HG03135 (cell line): ENCODE measurements around the gene INSM1.

Experiments used
- ATAC-seq: cut with Tn5 transposase; IDR thresholded peaks from one replicate; pipeline ENCODE4 v1.9.1; 2021; ENCODE audit warnings: mild to moderate bottlenecking, moderate library complexity; ENCODE audit not compliant: unreplicated experiment

Gene INSM1

DNA sequence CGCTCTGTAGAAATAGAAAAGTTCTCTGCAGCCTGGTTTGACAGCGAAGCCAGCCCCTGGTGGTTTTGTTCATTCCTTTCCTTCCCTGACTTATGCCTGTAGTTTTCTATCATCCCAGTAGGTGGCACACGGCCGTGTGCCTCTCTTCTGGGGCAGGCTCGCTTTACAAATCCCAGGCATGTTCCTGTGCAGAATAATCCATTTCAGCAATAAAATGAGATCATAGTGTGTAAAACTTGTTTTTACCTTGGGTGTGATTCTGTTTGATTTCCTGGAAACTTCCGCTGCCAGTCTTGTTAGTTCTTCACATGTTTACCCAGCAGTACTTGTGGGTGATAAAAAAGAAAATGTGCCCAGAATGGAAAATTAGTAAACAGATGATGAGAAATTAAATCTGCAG lies 7.4 kb upstream of the INSM1 start:
- ATAC-seq = no peak

DNA sequence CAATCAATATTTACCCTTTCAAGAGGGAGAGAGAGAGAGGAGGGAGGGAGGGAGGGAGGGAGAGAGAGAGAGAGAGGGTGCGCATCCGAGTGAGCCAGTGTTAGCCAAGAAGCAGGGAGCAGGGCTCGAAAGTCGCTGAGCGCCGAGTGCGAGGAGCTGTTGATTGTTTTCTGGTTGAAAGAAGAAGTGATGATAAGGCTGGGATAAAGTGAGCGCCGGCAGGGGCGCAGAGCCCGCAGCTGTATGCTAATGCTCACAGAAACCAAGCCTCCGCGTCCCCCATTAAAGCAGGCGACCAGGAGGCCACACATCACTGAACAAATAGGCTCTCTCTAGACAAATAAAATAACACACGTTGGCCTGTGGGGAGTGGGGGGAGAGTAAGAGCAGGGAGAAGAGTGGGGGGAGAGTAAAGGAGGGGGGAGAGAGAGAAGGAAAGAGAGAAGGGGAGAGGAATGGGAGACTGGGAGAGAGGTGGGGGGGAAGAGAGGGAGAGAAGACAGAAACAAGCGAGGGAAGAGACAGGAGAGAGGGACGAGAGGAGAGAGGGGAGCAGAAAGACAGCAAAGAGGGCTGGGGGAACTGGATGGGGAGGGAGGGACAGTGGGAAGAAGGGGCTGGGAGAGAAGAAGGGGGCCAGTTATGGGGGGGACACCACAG lies 5.0 kb upstream of the INSM1 start:
- ATAC-seq = no peak

DNA sequence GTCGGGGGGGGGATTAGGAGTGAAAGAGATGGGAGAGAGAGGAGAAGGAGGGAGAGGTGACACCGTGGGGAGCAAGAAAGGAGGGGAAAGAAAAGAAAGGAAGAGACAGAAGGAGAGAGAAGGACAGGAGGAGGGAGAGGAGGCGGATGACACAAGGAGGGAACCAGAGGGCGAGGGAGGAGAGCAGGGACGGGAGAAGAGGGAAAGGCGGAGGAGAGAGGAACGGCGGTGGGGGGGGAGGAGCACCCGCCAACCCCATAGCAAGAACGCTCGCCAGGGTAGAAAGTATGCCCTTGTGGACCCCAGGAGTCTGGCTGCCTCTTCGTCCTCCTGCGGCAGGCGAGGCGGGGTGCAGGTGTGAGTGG lies 4.5 kb upstream of the INSM1 start:
- no peak for ATAC-seq

DNA sequence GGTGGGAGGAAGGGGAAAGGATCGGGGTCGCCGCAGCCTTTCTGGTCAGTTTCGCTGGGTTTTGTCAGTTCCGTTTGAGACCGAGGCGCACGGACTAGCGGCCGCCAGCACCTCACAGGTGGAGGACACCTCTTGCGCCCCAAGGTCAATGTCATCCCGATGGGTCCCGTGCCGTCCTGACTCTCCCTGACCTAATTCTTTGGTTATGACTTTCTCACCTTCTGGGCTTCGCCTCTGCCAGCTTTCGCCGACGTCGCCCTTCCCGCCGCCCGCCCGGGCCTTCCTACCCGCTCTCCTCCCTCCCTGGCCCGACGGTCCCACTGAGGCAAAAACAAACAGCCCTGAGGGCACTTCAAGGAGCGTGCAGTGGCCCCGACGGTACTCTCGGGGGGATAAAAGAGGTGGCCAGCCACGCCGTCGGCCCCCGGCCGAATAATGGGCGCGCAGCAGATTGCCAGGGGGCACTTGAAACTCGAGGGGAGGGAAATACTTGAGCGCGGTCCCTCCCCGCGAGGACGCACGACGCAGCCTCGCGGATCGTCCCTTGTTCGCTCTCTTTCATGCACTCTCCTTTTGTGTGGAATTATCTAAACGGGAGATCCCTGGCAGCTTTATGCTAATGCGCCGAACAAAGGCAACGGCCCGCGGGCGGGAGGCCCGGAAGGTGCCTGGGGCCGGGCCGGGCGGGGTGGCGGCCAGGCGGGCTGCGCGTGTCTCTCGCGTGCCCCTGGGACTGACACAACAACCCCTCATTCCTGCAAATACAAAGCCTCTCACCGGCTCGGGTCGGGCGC lies 3.9 kb upstream of the INSM1 start:
- no peak for ATAC-seq

DNA sequence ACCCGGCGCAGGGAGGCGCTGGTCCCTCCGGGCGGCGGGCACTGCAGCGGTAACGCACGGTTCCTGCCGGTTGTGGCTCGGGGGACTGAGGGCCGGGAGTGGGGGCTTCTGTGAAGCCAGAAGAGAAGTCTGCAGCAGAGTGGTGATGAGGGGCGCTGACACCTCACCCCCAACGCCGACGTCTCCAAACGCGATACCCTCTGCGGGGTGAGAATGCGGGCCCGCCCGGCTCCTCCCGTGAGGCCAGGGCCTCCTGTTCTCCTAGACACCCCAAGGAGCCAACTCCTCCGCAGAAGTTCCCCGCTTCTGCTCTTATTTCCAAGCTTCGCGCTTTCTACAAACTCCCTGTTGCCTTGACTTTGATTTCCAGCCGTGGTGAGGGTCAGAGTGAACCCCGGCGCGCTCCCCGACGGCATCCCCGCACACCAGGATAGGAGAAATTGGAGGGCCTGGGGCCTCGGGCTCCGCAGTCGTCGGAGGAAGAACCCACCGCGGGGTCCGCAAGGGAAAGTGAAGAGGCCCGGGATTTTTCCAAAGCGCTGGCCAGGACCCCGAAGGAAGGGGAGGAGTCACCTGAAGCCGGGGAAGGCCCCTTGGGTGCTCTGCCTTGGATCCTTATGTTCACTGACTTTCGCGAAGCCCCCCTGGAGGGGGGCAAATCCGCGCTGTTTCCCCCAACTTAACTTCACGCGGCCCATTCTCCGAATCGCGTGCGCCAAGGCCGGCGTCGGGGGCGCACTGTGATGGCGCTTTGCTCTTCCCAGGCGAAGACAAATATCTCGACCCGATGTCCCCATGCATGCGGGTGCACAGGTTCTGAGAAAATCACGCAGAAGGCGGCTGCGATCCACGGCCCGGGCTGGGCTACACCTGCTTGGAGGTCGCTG lies 3.1 kb upstream of the INSM1 start:
- no peak for ATAC-seq

DNA sequence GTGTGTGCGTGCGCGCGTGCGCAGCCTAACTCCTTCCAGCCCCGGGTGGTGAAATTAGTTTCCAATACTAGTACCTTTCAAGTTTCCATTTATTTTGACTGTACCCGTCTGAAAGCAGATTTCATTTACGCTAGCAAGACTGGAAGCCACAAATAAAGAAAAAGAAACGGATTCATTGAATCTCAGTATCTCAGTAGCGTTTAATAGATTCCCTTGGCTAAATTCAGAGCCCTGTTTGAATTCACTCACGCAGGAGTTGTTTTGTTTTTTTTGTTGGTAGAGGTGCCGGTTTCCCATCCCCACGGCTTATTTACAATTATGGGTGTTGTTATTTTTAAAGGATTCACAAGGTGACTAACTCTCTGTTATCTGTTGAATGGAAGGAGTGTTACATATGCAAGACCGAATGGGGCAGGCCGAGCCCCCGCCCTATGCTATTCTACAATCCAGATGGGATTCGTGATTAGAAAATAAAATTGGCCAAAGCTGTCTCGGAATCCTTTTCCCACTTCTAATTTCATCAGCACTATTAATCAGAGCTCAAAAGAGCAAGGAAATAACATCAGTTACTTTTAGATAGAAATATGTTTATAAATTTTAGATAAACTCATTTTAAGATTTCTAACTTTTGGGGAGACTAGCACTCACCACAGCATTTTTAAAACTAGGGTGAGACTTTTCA lies 2.3 kb upstream of the INSM1 start:
- no peak for ATAC-seq

DNA sequence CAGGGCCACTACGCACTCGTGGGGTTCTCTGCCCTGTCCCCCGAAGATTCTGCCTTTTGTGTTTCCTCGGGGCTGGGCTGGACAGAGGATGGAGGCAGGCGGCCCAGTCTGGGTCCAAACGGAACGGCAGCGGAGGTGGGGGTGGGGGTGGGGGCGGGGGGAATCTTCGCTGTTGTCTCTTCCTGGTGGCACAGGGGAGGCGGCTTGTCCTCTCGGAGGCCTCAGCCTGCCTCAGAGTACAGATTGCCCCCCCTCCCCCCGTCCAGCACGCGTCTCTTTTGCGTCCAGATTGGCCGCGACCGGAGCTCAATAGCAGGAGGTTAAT lies 1.4 kb upstream of the INSM1 start:
- no peak for ATAC-seq

DNA sequence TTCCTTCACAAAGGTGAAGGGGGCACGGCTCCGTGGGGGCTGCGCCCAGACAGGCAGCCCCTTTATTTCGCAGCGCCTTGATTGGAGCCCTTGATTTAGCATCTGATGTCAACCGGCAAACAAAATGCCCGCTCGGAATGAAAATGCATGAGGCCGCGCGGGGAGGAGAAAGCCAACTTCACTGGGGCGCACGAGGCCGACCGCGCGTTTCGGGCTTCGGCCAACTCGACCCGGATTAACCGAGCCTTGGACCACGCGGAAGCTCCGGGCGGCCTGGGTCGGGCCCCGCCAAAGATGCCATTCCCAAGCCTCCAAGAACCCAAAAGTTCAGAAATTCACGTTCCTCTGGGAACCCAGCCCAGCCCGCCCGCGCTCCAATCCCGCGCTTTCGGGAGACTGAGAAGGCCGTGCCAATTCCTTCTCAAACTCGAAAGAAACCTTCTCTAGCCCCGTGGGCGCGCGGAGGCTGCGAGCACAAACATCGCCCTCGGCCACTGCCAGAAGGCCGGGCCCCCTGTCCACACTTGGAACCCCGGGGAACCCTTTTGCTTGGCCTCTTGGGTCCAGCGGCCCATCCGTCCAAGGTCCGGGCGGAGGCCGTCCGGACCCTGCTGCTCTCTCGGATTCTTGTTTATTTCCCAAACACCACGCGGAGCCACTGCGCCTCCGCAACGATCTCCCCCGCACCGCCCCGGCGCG lies 879 bp upstream of the INSM1 start:
- ATAC-seq = no peak

DNA sequence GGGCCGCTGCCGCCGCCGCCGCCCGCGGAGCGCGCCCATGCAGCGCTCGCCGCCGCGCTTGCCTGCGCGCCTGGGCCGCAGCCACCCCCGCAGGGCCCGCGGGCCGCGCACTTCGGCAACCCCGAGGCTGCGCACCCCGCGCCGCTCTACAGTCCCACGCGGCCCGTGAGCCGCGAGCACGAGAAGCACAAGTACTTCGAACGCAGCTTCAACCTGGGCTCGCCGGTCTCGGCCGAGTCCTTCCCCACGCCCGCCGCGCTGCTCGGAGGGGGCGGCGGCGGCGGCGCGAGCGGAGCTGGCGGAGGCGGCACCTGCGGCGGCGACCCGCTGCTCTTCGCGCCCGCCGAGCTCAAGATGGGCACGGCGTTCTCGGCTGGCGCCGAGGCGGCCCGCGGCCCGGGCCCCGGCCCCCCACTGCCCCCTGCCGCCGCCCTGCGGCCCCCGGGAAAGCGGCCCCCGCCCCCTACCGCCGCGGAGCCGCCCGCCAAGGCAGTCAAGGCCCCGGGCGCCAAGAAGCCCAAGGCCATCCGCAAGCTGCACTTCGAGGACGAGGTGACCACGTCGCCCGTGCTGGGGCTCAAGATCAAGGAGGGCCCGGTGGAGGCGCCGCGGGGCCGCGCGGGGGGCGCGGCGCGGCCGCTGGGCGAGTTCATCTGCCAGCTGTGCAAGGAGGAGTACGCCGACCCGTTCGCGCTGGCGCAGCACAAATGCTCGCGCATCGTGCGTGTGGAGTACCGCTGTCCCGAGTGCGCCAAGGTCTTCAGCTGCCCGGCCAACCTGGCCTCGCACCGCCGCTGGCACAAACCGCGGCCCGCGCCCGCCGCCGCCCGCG lies 730 bp downstream of the INSM1 start:
- ATAC-seq = no peak

DNA sequence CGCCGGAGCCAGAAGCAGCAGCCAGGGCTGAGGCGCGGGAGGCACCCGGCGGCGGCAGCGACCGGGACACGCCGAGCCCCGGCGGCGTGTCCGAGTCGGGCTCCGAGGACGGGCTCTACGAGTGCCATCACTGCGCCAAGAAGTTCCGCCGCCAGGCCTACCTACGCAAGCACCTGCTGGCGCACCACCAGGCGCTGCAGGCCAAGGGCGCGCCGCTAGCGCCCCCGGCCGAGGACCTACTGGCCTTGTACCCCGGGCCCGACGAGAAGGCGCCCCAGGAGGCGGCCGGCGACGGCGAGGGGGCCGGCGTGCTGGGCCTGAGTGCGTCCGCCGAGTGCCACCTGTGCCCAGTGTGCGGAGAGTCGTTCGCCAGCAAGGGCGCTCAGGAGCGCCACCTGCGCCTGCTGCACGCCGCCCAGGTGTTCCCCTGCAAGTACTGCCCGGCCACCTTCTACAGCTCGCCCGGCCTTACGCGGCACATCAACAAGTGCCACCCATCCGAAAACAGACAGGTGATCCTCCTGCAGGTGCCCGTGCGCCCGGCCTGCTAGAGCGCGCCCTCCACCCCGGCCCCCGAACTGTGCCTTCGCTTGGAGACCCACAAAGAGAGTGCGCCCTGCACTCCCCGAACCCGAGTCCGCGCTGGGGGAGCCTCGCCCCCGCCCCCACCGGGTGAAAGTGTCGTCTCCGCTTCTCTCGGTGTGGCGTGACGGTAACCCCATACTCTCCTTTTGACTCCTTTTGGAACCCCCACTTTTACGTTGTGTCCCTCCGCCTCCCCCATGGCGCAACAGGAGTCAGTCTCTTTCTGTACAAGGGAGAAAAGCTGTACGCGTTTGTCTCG lies 1.6 kb downstream of the INSM1 start:
- ATAC-seq = no peak

DNA sequence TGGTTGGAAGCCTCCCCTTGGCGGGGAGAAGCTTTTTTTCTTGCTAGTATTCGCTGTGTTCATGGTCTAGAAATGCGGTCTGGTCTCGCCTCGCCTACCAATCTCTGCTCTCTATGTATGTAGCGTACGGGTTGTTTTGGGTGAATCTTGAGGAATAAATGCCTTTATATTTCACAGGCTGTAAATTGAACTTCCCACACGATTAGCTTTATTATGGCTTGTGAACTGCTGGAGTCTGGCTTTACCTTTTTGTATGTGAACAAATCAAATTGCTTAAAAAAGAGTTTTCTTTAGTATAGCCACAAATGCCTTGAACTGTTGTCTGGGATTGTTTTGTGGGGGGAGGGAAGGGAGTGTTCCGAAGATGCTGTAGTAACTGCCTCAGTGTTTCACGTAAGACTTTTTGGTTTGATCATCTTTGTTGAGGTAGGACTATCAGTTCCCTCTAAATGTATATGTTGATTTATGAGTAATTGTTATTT lies 2.2 kb downstream of the INSM1 start:
- ATAC-seq = no peak

DNA sequence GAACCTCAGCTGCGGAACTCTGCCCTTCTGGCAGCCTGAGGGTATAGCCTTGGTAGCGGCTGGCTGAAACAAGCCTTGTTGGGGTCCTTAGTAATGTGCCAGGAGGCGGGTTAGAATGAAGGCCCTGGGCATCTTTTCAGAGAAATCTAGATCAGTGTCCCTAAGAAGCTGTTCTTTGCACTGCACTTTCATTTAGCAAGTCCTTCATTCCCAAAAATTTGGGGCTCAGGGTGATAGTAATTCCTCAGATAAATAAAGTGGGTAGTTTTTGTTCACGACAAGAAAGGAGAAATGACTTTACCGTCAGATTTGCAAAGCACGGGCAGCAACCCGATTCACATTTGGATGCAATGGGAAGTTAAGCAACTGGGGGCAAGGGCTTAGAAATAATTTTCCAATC lies 3.2 kb downstream of the INSM1 start:
- ATAC-seq = no peak

DNA sequence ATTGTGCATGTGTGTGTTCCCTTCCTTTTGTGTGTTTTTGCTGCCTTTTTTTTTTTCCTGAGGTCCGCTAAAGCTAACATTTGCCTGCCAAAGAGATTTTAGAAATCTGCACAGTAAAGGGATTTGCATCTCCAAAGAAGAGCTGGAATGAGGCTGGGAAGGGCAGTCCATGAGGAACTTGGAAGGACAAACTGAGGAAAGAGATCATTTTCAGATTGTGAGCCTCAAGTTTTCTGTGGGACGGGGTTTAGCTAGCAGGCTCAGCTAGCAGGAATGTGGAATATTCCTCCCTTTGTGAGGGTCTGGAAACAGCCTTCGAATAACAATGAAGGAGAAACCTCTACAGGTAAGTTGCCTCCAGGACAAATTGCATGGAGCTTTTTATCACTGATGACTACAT lies 3.8 kb downstream of the INSM1 start:
- no peak for ATAC-seq

DNA sequence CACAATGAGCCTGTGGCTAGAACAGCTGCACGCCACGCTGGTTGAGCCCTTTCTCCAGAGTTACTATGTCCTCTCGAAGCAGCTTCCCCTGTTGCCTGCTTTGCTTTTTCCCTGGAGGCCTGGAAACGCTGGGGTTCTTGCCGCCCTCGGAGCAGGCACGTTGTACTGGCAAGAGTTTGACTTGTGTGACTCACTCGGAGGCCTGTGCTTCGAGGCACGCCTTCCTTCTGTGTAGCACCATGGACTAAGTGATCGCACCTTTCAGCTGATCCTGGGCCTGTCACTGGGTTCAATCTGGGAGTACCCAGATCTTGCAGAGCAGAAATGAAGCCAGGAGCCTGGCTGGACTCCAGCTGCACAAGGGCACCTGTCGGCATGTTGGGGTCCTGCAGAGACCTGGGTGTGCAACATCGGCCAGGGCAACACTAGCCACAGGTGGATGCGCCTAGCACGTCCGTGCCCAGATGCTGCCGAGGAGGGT lies 5.2 kb downstream of the INSM1 start:
- ATAC-seq = no peak

DNA sequence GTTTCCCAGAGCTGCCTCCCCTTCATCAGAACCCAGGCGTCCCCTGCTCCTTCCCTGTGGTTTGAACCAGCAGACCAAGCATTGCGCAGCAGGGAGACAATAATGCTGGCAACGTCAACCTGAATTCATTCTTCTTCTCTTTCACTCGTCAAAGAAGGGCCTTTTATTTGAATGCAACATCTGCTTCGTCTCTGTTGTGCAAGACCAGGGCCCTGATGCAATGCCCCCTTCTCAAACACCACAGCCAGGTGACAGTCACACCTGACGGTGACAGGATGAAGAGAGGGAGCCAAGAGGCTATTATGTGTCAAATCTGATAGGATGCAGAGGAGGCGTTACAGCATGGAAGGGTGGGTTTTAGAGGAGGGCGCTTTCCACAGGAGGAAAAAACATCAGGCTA lies 8.0 kb downstream of the INSM1 start:
- ATAC-seq = no peak

DNA sequence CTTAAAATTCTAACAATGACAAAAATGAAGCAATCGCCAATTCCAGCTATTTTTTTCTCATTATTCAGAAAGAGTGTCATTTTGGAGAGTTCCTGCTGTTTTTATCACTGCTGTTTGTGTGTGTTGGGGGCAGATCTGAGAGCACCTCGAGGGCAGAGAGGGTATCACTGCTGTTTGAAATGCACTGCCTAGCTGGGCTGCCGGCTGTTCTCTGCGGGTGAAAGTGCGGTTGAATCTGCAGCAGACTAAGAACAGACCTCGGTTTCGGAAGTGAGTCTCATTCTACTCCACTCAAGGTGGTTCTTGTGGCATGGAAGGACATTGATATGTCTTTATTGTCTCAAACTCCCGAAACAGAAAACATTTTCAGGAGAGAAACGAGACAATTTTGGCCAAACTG lies 18.3 kb downstream of the INSM1 start:
- no peak for ATAC-seq

DNA sequence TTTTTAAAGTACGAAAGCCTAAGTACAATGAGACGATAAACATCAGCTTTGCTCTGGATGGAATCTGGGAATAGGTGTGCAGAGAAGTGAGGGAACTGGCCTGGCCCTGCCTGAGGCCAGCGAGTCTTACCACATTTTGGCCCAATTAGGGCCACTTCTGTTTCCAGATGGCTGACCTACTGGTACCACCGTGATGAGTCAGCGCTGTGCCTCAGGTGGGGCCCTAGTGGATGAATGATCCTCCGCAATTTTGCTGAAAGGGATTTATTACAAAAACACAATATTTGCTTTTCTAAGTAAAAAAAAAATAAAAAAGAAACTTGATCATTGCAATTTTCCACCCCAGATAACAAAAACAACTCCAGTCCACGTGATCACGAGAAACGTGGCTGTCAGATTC lies 22.5 kb downstream of the INSM1 start:
- ATAC-seq = no peak

DNA sequence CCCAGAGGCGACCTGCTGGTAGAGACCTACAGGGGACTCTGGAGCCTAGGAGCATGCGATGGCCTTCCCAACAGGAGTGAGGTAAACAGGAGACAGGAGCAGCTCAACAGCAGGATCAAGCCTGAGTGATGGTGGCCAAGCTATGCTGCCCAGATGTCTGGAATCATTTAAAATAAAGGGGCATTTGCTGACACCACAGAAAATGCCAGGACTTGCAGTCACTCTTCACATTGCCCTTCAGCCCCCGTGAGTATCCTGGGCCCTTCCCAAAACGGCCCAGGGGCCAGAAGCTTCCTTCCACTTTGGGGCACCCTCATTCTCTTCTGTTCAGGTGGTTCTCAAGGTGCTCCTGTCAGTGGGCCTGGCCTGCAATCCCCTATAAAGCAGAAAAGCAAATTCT lies 23.2 kb downstream of the INSM1 start:
- no peak for ATAC-seq

DNA sequence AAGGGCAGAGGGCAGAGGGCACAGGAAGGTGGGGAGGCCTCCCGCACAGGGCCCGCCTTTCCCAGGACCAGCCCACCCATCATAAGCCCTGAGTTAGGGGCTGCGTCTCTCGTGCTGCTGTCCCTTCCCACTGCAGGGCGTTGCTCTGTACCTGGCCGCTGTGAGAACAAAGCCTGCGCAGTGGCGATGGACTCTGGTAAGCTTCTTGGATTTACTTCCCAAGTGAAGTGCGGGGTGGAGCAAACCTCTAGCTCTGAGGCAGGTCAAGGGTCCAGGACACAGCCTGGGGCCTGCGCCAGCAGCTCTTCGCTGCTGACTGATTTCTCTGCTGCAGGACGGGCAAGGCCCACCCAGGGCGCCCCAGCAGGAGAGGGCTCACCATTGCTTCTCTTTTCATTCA lies 23.9 kb downstream of the INSM1 start:
- no peak for ATAC-seq
